Measurements from ENCODE around the gene PSMA4. TPM values are rescaled to one million over a fixed set of nuclear protein-coding genes. Genes with fewer than 3 reads are reported as not detected.

The PSMA4 gene
- total RNA-seq, 1 experiment from 2014 or later, result 230 TPM

DNA sequence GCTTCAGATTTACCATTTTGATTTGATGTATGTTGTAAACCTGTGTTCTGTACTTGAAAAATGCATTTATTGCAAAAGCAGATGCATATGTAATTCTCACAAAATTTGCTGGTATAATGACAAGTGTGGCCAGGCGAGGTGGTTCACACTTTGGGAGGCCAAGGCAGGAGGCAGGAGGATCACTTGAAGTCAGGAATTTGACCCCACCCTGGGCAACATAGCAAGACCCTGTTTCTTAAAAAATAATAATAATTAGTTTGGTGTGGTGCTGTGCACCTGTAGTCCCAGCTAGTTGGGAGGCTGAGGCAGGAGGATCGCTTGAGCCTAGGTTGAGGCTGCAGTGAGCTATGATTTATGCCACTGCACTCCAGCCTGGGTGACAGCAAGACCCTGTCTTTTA is 37.6 kb upstream of the PSMA4 start:
- CTCF ChIA-PET, result no interaction called here
- H3K9me2 ChIP-seq (ENCODE audit: insufficient read depth), result no peaks in the 10 kb centered on the region
- H3K79me2 ChIP-seq (ENCODE audit: low read depth), result no peaks in the 10 kb centered on the region
- BruUV-seq (replicated peaks), result no TSS peak
- no peak overlapping the region for H3K4me2 ChIP-seq
- POLR2A ChIA-PET (ENCODE audit: unreplicated experiment), result no interaction called here
- intact Hi-C loops (cut with micrococcal nuclease; ENCODE audit: unreplicated experiment), result no loop called here
- H4K20me1 ChIP-seq (ENCODE audit: insufficient read depth), result no peaks in the 10 kb centered on the region
- peaks cover 21% of the 10 kb centered on the region; the same call in 1 of the 2 replicates for H3F3A ChIP-seq (ENCODE audit: insufficient read depth, low read depth)
- no peak overlapping the region for H3K27ac ChIP-seq
- no peaks in the 10 kb centered on the region for H3K9me3 ChIP-seq (ENCODE audit: insufficient read depth, low read depth)
- H3K36me3 ChIP-seq (ENCODE audit: low read depth), result peaks cover 16% of the 10 kb centered on the region; the same call in 1 of the 2 replicates
- H3K27me3 ChIP-seq (ENCODE audit: insufficient read depth, low read depth), result no peaks in the 10 kb centered on the region
- TF ChIP-seq, protein P1, sequence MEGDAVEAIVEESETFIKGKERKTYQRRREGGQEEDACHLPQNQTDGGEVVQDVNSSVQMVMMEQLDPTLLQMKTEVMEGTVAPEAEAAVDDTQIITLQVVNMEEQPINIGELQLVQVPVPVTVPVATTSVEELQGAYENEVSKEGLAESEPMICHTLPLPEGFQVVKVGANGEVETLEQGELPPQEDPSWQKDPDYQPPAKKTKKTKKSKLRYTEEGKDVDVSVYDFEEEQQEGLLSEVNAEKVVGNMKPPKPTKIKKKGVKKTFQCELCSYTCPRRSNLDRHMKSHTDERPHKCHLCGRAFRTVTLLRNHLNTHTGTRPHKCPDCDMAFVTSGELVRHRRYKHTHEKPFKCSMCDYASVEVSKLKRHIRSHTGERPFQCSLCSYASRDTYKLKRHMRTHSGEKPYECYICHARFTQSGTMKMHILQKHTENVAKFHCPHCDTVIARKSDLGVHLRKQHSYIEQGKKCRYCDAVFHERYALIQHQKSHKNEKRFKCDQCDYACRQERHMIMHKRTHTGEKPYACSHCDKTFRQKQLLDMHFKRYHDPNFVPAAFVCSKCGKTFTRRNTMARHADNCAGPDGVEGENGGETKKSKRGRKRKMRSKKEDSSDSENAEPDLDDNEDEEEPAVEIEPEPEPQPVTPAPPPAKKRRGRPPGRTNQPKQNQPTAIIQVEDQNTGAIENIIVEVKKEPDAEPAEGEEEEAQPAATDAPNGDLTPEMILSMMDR (conservative IDR thresholded peaks at IDR 0.05), result no peak
- TF ChIP-seq EZH2 (IDR thresholded peaks at IDR 0.05; ENCODE audit: low read depth), result no peak
- H3K4me3 ChIP-seq, result no peak overlapping the region
- H3K4me1 ChIP-seq (replicated peaks; ENCODE audit: insufficient read depth), result no peaks in the 10 kb centered on the region
- no peak overlapping the region for H2AFZ ChIP-seq
- DNase-seq, result no peak

DNA sequence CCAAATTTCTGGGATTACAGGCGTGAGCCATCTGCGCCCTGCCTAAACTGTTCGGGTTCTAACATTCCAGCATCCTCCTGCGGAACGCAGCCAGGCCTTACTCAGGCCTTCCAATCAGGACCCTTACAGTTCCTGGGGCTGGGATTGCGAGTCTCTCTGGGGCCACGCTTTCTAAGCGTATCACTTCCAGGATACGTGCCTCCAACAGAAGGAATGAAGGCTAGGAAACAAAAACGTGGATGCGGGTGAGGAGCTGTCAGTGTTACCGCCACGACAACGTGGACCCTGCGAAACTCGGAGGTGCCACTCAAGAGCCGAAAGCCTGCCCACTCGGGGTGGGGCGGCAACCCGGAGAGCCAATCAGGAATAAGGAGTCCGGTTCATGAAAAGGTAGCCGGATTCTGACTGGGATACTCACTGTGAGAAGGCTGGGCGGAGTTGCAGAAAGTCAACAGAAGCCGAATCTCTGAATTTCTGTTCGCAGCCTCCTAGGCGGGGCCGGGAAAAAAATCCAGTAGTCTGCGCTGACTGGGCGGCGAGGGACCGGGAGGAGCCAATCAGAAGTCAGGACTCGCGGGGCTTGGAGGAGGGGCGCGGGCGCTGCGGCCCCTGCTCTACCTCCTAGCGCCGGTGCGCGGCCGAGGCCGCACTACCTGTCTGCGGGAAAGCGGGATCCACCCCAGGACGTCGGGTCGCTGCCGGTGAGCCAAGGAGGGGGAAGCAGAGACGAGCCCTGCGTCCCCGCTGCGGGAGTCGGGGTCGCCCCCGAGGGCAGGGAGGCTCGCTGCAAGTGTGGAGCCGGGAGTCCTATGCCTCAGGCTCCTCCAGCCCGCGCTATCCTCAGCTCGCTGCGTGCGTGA is 33.0 kb upstream of the PSMA4 start, which contains the start of gene HYKK:
Gene HYKK, plus strand, starts transcription at position 607 of the 860 bp plus-strand sequence. CDS start 5,512 bp downstream, outside the sequence.
- BruUV-seq (replicated peaks), result no TSS peak
- intact Hi-C loops (cut with micrococcal nuclease; ENCODE audit: unreplicated experiment), result no loop called here
- ChIA-PET POLR2A (ENCODE audit: unreplicated experiment) (no interaction called here), CTCF (no interaction called here)
- peak within 1 kb of the TSS; percentile 94 for H2AFZ ChIP-seq
- H3K27ac ChIP-seq, result no peak within 1 kb of the TSS
- no peaks in the 10 kb centered on the region for H3K36me3 ChIP-seq (ENCODE audit: low read depth)
- H3K79me2 ChIP-seq (ENCODE audit: low read depth), result no peaks in the 10 kb centered on the region
- no peaks in the 10 kb centered on the region for H3K27me3 ChIP-seq (ENCODE audit: insufficient read depth, low read depth)
- TF ChIP-seq, protein P1 (conservative IDR thresholded peaks at IDR 0.05), result no peak
- no peak for TF ChIP-seq EZH2 (IDR thresholded peaks at IDR 0.05; ENCODE audit: low read depth)
- H3F3A ChIP-seq (ENCODE audit: insufficient read depth, low read depth), result peaks cover 16% of the 10 kb centered on the region; the same call in 1 of the 2 replicates
- DNase-seq, result peak; percentile 95
- no peaks in the 10 kb centered on the region for H3K9me3 ChIP-seq (ENCODE audit: insufficient read depth, low read depth)
- no peaks in the 10 kb centered on the region for H3K4me1 ChIP-seq (replicated peaks; ENCODE audit: insufficient read depth)
- no peaks in the 10 kb centered on the region for H3K9me2 ChIP-seq (ENCODE audit: insufficient read depth)
- H3K4me2 ChIP-seq, result peak within 1 kb of the TSS; percentile 84
- no peaks in the 10 kb centered on the region for H4K20me1 ChIP-seq (ENCODE audit: insufficient read depth)
- H3K4me3 ChIP-seq, result peak within 1 kb of the TSS; percentile 64

- TF ChIP-seq, protein P1 (conservative IDR thresholded peaks at IDR 0.05), result no peak
- no peak for TF ChIP-seq EZH2 (IDR thresholded peaks at IDR 0.05; ENCODE audit: low read depth)
- H3K9me2 ChIP-seq (ENCODE audit: insufficient read depth), result no peaks in the 10 kb centered on the region
- peaks cover 11% of the 10 kb centered on the region; the same call in 1 of the 2 replicates for H3F3A ChIP-seq (ENCODE audit: insufficient read depth, low read depth)
- peak overlapping the region; percentile 94 for H2AFZ ChIP-seq
- H3K4me2 ChIP-seq, result peak overlapping the region; percentile 84
- no peaks in the 10 kb centered on the region for H3K79me2 ChIP-seq (ENCODE audit: low read depth)
- H3K36me3 ChIP-seq (ENCODE audit: low read depth), result no peaks in the 10 kb centered on the region
- no TSS peak for BruUV-seq (replicated peaks)
- H3K27me3 ChIP-seq (ENCODE audit: insufficient read depth, low read depth), result no peaks in the 10 kb centered on the region
- H3K4me1 ChIP-seq (replicated peaks; ENCODE audit: insufficient read depth), result no peaks in the 10 kb centered on the region
- intact Hi-C loops (cut with micrococcal nuclease; ENCODE audit: unreplicated experiment), result no loop called here
- no peaks in the 10 kb centered on the region for H3K9me3 ChIP-seq (ENCODE audit: insufficient read depth, low read depth)
- H4K20me1 ChIP-seq (ENCODE audit: insufficient read depth), result no peaks in the 10 kb centered on the region
- H3K4me3 ChIP-seq, result peak overlapping the region; percentile 64
- ChIA-PET CTCF (no interaction called here), POLR2A (ENCODE audit: unreplicated experiment) (interaction anchor here (0.6 kb wide), 1 partner anchor 376 kb away, joined by 8 read pairs; no protein-coding TSS in a partner anchor)
- H3K27ac ChIP-seq, result no peak overlapping the region
- no peak for DNase-seq
Observed at GRCh38 chr15:78507831-78508160, 32.4 kb upstream of the PSMA4 start.

Measured in PC-9 (cell line).